Erythroblast (primary cell): ENCODE measurements around the gene CD302.

Experiments used
- GATA1 ChIP-seq: IDR thresholded peaks from 2 replicates; pipeline ENCODE4 v1.6.1; 2011; ENCODE audit warnings: low read depth, mild to moderate bottlenecking, control low read depth, low read length, moderate library complexity
- POLR2A ChIP-seq: IDR thresholded peaks from 2 replicates; pipeline ENCODE4 v1.6.1; 2011; ENCODE audit warnings: mild to moderate bottlenecking, low read length

- TF ChIP-seq POLR2A (no peak), GATA1 (no peak)
These were observed 62.4 kb downstream of the CD302 start for GRCh38 chr2:159735648-159736047.
